SK-N-SH (cell line): ENCODE data around the gene NME5. TPM values are rescaled to one million over a fixed set of nuclear protein-coding genes. Genes with fewer than 3 reads are reported as not detected.

ENCODE experiments used
- CTCF ChIA-PET: fragments of 300-600, 350-600 bp; formaldehyde crosslinking; extraction: SDS; loops from one replicate; lab custom pipeline; 2021; lab: Yijun Ruan, JAX
- POLR2A ChIA-PET: fragments of 350-600 bp; sonication (Branson Sonifier 250); formaldehyde crosslinking; extraction: SDS; loops from one replicate; lab custom pipeline; 2020; ENCODE audit warnings: antibody characterized with exemption, inconsistent platforms; lab: Yijun Ruan, JAX
- DNase-seq: peaks from one replicate; pipeline ENCODE4 v3.0.0; 2012
- H2AFZ ChIP-seq: fragments of 200-600 bp; sonication (generic); 2 replicates; pipeline ENCODE4 v1.8.1; 2016; ENCODE audit warnings: antibody characterized with exemption, mild to moderate bottlenecking, low read depth
- H3F3A ChIP-seq: fragments of 200-600 bp; sonication (generic); replicated peaks from 2 replicates; pipeline ENCODE3; 2016; ENCODE audit warnings: antibody characterized with exemption, mild to moderate bottlenecking; ENCODE audit not compliant: insufficient read depth
- H3K27ac ChIP-seq, 2 experiments: fragments of 200-500 bp in 1 of 2; fragments of 200-600 bp in 1 of 2; sonication (Bioruptor generic) in 1 of 2; sonication (generic), shearing (Covaris generic) in 1 of 2; 2 replicates each; pipeline versions ENCODE4 v1.5.1 to v1.6.1; 2014 to 2016; ENCODE audit warnings: low read depth in 2 of 2, inconsistent platforms in 1 of 2, low read length in 1 of 2, mild to moderate bottlenecking in 1 of 2, mixed read lengths in 1 of 2
- H3K27me3 ChIP-seq: fragments of 200-600 bp; sonication (generic), shearing (Covaris generic); 2 replicates; pipeline ENCODE4 v1.6.1; 2016; ENCODE audit warnings: mixed run types; ENCODE audit not compliant: insufficient read depth
- H3K36me3 ChIP-seq, 2 experiments: fragments of 200-500 bp in 1 of 2; fragments of 200-600 bp in 1 of 2; sonication (Bioruptor generic) in 1 of 2; sonication (generic) in 1 of 2; replicated peaks in 1 of 2; 2 replicates each; pipeline versions ENCODE3 to v1.5.1; 2014 to 2016; ENCODE audit warnings: low read length in 1 of 2, mild to moderate bottlenecking in 1 of 2; ENCODE audit not compliant: insufficient read depth in 2 of 2, control insufficient read depth in 1 of 2
- H3K4me1 ChIP-seq, 2 experiments: fragments of 200-500 bp in 1 of 2; fragments of 200-600 bp in 1 of 2; sonication (Bioruptor generic) in 1 of 2; sonication (generic), shearing (Covaris generic) in 1 of 2; 2 replicates each; pipeline versions ENCODE4 v1.5.1 to v1.6.1; 2014 to 2016; ENCODE audit warnings: low read depth in 1 of 2, low read length in 1 of 2, mixed run types in 1 of 2; ENCODE audit not compliant: insufficient read depth in 2 of 2, control insufficient read depth in 1 of 2
- H3K4me2 ChIP-seq: fragments of 200-600 bp; sonication (generic), shearing (Covaris generic); 2 replicates; pipeline ENCODE4 v1.6.1; 2017; ENCODE audit warnings: mixed run types
- H3K4me3 ChIP-seq, 2 experiments: fragments of 200-500 bp in 1 of 2; fragments of 200-600 bp in 1 of 2; sonication (Bioruptor generic) in 1 of 2; sonication (generic), shearing (Covaris generic) in 1 of 2; 2 replicates each; pipeline versions ENCODE4 v1.5.1 to v1.8.1; 2014 to 2016; ENCODE audit warnings: low read depth in 2 of 2, inconsistent platforms in 1 of 2, low read length in 1 of 2, mild to moderate bottlenecking in 1 of 2, mixed read lengths in 1 of 2, moderate library complexity in 1 of 2
- H3K79me2 ChIP-seq: fragments of 200-600 bp; sonication (generic); 2 replicates; pipeline ENCODE4 v1.8.1; 2017; ENCODE audit warnings: mild to moderate bottlenecking; ENCODE audit not compliant: insufficient read depth
- H3K9ac ChIP-seq: fragments of 200-600 bp; sonication (generic); 2 replicates; pipeline ENCODE4 v1.6.1; 2017; ENCODE audit warnings: mixed run types
- H3K9me2 ChIP-seq: fragments of 200-600 bp; sonication (generic); 2 replicates; pipeline ENCODE4 v1.6.1; 2017; ENCODE audit warnings: mixed run types
- H3K9me3 ChIP-seq: fragments of 200-600 bp; sonication (generic); 2 replicates; pipeline ENCODE4 v1.6.1; 2017; ENCODE audit warnings: mixed run types, mild to moderate bottlenecking, moderate library complexity
- H4K20me1 ChIP-seq: fragments of 200-600 bp; sonication (generic); 2 replicates; pipeline ENCODE4 v1.6.1; 2017; ENCODE audit warnings: mild to moderate bottlenecking, mixed run types; ENCODE audit not compliant: insufficient read depth
- CHD2 ChIP-seq: fragments of 150-350 bp; IDR thresholded peaks from 2 replicates; pipeline ENCODE4 v1.6.1; 2018; ENCODE audit warnings: low read length; ENCODE audit not compliant: partially characterized antibody
- EP300 ChIP-seq, 2 experiments: IDR thresholded peaks; 2 replicates each; pipeline versions ENCODE4 v1.4.0 to v1.6.1; 2012; ENCODE audit warnings: borderline replicate concordance in 1 of 2, low read depth in 1 of 2, low read length in 1 of 2
- GATA2 ChIP-seq: sonication (generic); formaldehyde crosslinking; IDR thresholded peaks from 2 replicates; pipeline ENCODE4 v1.5.0; 2020; ENCODE audit warnings: mild to moderate bottlenecking, missing genetic modification reagents
- MXI1 ChIP-seq: IDR thresholded peaks from 2 replicates; pipeline ENCODE4 v1.6.1; 2012; ENCODE audit warnings: mild to moderate bottlenecking, low read depth, low read length, improper control_type of control experiment
- NRF1 ChIP-seq: IDR thresholded peaks from 2 replicates; pipeline ENCODE4 v1.6.1; 2012; ENCODE audit warnings: low read depth, mild to moderate bottlenecking, low read length
- POLR2AphosphoS5 ChIP-seq: IDR thresholded peaks from 2 replicates; pipeline ENCODE4 v1.6.1; 2012; ENCODE audit warnings: low read depth, low read length
- RCOR1 ChIP-seq: fragments of 150-350 bp; IDR thresholded peaks from 2 replicates; pipeline ENCODE4 v1.6.1; 2017; ENCODE audit warnings: antibody characterized with exemption, low read length
- RXRA ChIP-seq: IDR thresholded peaks from 2 replicates; pipeline ENCODE4 v1.4.0; 2012; ENCODE audit warnings: low read depth, mild to moderate bottlenecking, borderline replicate concordance
- SIN3A ChIP-seq: IDR thresholded peaks from 2 replicates; pipeline ENCODE4 v1.6.1; 2012; ENCODE audit warnings: low read depth, mild to moderate bottlenecking, low read length, moderate library complexity, borderline replicate concordance
- YY1 ChIP-seq: IDR thresholded peaks from 2 replicates; pipeline ENCODE4 v1.4.0; 2012; ENCODE audit warnings: low read depth, mild to moderate bottlenecking
- WGBS: methylation state at CpG from one replicate; pipeline ENCODE4 v1.1.6; 2017; ENCODE audit warnings: low lambda C conversion rate; 5-methylcytosine and 5-hydroxymethylcytosine counted together
- polyA plus RNA-seq, 3 experiments: library from polyadenylated mRNA; depleted of rRNA; stranded (reverse); fragments of >200 nt; gene quantifications; 2 replicates each; pipeline ENCODE4 v1.2.3, GENCODE V29; 2012
- TF ChIP-seq, protein P1 (sequence below): IDR thresholded peaks from 2 replicates; pipeline ENCODE4; 2012
- TF ChIP-seq, protein P2 (sequence below): fragments of 200-600 bp; sonication (generic); IDR thresholded peaks from 2 replicates; pipeline ENCODE4 v1.6.1; 2017; ENCODE audit warnings: antibody characterized with exemption, mild to moderate bottlenecking, moderate library complexity
- TF ChIP-seq, protein P3 (sequence below): IDR thresholded peaks from 2 replicates; pipeline ENCODE4 v1.6.1; 2012; ENCODE audit warnings: mild to moderate bottlenecking, low read depth, low read length, moderate library complexity
- TF ChIP-seq, protein P4 (sequence below): fragments of 150-350 bp; IDR thresholded peaks from 2 replicates; pipeline ENCODE4 v1.6.1; 2017; ENCODE audit warnings: antibody characterized with exemption, low read length, low read depth, borderline replicate concordance
- TF ChIP-seq, protein P5 (sequence below): IDR thresholded peaks from 2 replicates; pipeline ENCODE4 v1.4.0; 2012; ENCODE audit warnings: low read depth
- TF ChIP-seq, protein P6 (sequence below): fragments of 150-350 bp; IDR thresholded peaks from 2 replicates; pipeline ENCODE4 v1.6.1; 2016; ENCODE audit warnings: mild to moderate bottlenecking, low read depth, low read length

The NME5 gene
- polyA plus RNA-seq, 1 of the 3 experiments (the other 2 are of a cell fraction) = 3.7 TPM

DNA sequence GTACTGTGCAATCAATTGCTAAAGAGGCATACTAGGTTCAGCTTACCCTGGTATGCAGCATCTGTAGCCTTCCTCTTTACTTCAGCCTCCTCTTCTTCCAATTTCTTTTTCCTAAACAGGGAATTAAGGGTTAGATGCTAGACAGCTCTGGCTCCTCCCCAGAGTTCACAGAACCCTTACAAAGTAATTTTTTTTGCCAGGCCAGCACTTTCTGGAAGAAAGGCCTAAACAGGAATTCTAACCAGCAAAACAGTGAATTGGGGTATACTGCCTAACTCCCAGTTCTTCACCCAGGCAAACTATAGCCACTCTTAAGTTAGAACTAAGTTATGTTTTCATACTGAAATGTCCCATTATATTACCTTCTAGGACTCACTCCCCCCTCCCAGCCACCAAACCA, 31.1 kb upstream of the NME5 start:
- H3K79me2 ChIP-seq = peaks cover 38% of the 10 kb centered on the region
- no peak overlapping the region for H2AFZ ChIP-seq
- TF ChIP-seq RCOR1 = no peak
- TF ChIP-seq, protein P1, sequence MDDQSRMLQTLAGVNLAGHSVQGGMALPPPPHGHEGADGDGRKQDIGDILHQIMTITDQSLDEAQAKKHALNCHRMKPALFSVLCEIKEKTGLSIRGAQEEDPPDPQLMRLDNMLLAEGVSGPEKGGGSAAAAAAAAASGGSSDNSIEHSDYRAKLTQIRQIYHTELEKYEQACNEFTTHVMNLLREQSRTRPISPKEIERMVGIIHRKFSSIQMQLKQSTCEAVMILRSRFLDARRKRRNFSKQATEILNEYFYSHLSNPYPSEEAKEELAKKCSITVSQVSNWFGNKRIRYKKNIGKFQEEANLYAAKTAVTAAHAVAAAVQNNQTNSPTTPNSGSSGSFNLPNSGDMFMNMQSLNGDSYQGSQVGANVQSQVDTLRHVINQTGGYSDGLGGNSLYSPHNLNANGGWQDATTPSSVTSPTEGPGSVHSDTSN = no peak
- no peak for TF ChIP-seq SIN3A
- no peak for TF ChIP-seq EP300 (IDR thresholded peaks at IDR 0.05; ENCODE audit: borderline replicate concordance in 1 of 2, low read depth in 1 of 2, low read length in 1 of 2)
- no peak for TF ChIP-seq YY1
- TF ChIP-seq MXI1 = no peak
- ChIA-PET POLR2A (no interaction called here), CTCF (interaction anchor here (0.8 to 2.0 kb wide), 4 partner anchors 10 to 134 kb away, joined by 3 to 5 read pairs (median 4); no protein-coding TSS in a partner anchor)
- no peaks in the 10 kb centered on the region for H3K9me2 ChIP-seq
- H3F3A ChIP-seq = no peaks in the 10 kb centered on the region
- no peak overlapping the region for H3K27ac ChIP-seq
- H3K9ac ChIP-seq = no peak overlapping the region
- H4K20me1 ChIP-seq = no peaks in the 10 kb centered on the region
- H3K4me2 ChIP-seq = no peak overlapping the region
- H3K4me3 ChIP-seq = no peak overlapping the region
- no peaks in the 10 kb centered on the region for H3K9me3 ChIP-seq
- H3K4me1 ChIP-seq = no peaks in the 10 kb centered on the region
- DNase-seq = no peak
- H3K36me3 ChIP-seq = peaks cover 64 to 88% of the 10 kb centered on the region in 2 experiments
- no peaks in the 10 kb centered on the region for H3K27me3 ChIP-seq

DNA sequence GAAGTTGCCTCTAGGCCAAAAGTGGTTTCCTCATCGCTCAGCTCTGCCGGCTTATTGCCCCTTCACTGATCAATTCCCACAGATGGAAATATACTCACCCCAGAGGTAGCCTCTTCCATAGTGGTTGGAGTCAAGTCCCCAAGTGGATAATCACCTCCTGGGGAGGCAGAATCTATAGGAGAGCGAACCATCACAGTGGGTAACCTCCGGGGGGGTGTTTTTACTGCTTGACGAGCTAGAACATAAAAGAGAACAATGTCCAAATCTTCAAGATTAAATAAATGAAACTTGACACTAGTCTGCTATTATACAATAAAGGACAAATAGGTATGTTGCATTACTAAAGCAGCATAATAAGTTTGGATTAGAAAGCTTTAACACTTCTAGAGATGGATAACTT, 29.9 kb upstream of the NME5 start:
- Histone ChIP-seq H3K9ac (no peak overlapping the region), H3K9me3 (no peaks in the 10 kb centered on the region), H3K79me2 (peaks cover 29% of the 10 kb centered on the region), H3K27me3 (no peaks in the 10 kb centered on the region), H4K20me1 (no peaks in the 10 kb centered on the region), H3K36me3 (peaks cover 75 to 88% of the 10 kb centered on the region in 2 experiments), H3K4me3 (no peak overlapping the region), H3K4me2 (no peak overlapping the region), H3K4me1 (no peaks in the 10 kb centered on the region), H3F3A (no peaks in the 10 kb centered on the region), H2AFZ (no peak overlapping the region), H3K27ac (no peak overlapping the region), H3K9me2 (no peaks in the 10 kb centered on the region)
- ChIA-PET CTCF (interaction anchor here (0.7 to 2.0 kb wide), 3 partner anchors 11 to 133 kb away, joined by 3 to 5 read pairs (median 4); no protein-coding TSS in a partner anchor), POLR2A (no interaction called here)
- 92% methylated on average over 5 of the region's 5 CpGs for WGBS
- no peak for TF ChIP-seq GATA2
- TF ChIP-seq, protein P2, sequence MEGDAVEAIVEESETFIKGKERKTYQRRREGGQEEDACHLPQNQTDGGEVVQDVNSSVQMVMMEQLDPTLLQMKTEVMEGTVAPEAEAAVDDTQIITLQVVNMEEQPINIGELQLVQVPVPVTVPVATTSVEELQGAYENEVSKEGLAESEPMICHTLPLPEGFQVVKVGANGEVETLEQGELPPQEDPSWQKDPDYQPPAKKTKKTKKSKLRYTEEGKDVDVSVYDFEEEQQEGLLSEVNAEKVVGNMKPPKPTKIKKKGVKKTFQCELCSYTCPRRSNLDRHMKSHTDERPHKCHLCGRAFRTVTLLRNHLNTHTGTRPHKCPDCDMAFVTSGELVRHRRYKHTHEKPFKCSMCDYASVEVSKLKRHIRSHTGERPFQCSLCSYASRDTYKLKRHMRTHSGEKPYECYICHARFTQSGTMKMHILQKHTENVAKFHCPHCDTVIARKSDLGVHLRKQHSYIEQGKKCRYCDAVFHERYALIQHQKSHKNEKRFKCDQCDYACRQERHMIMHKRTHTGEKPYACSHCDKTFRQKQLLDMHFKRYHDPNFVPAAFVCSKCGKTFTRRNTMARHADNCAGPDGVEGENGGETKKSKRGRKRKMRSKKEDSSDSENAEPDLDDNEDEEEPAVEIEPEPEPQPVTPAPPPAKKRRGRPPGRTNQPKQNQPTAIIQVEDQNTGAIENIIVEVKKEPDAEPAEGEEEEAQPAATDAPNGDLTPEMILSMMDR = no peak
- TF ChIP-seq, protein P3, sequence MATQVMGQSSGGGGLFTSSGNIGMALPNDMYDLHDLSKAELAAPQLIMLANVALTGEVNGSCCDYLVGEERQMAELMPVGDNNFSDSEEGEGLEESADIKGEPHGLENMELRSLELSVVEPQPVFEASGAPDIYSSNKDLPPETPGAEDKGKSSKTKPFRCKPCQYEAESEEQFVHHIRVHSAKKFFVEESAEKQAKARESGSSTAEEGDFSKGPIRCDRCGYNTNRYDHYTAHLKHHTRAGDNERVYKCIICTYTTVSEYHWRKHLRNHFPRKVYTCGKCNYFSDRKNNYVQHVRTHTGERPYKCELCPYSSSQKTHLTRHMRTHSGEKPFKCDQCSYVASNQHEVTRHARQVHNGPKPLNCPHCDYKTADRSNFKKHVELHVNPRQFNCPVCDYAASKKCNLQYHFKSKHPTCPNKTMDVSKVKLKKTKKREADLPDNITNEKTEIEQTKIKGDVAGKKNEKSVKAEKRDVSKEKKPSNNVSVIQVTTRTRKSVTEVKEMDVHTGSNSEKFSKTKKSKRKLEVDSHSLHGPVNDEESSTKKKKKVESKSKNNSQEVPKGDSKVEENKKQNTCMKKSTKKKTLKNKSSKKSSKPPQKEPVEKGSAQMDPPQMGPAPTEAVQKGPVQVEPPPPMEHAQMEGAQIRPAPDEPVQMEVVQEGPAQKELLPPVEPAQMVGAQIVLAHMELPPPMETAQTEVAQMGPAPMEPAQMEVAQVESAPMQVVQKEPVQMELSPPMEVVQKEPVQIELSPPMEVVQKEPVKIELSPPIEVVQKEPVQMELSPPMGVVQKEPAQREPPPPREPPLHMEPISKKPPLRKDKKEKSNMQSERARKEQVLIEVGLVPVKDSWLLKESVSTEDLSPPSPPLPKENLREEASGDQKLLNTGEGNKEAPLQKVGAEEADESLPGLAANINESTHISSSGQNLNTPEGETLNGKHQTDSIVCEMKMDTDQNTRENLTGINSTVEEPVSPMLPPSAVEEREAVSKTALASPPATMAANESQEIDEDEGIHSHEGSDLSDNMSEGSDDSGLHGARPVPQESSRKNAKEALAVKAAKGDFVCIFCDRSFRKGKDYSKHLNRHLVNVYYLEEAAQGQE = no peak
- TF ChIP-seq CHD2 = no peak
- TF ChIP-seq, protein P4, sequence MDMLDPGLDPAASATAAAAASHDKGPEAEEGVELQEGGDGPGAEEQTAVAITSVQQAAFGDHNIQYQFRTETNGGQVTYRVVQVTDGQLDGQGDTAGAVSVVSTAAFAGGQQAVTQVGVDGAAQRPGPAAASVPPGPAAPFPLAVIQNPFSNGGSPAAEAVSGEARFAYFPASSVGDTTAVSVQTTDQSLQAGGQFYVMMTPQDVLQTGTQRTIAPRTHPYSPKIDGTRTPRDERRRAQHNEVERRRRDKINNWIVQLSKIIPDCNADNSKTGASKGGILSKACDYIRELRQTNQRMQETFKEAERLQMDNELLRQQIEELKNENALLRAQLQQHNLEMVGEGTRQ = no peak
- no peak for TF ChIP-seq RXRA
- no peak for TF ChIP-seq EP300 (IDR thresholded peaks at IDR 0.05; ENCODE audit: borderline replicate concordance in 1 of 2, low read depth in 1 of 2, low read length in 1 of 2)
- TF ChIP-seq NRF1 = no peak
- no peak for TF ChIP-seq POLR2AphosphoS5
- TF ChIP-seq, protein P5, sequence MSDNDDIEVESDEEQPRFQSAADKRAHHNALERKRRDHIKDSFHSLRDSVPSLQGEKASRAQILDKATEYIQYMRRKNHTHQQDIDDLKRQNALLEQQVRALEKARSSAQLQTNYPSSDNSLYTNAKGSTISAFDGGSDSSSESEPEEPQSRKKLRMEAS = no peak
- TF ChIP-seq, protein P6, sequence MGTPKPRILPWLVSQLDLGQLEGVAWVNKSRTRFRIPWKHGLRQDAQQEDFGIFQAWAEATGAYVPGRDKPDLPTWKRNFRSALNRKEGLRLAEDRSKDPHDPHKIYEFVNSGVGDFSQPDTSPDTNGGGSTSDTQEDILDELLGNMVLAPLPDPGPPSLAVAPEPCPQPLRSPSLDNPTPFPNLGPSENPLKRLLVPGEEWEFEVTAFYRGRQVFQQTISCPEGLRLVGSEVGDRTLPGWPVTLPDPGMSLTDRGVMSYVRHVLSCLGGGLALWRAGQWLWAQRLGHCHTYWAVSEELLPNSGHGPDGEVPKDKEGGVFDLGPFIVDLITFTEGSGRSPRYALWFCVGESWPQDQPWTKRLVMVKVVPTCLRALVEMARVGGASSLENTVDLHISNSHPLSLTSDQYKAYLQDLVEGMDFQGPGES = no peak
- DNase-seq = no peak
